Vagina (tissue), 2 donors: ENCODE data around the gene FBLN1. TPM values are rescaled to one million over a fixed set of nuclear protein-coding genes. Genes with fewer than 3 reads are reported as not detected.
A peak's percentile ranks its signal among the peaks of the same experiment; 100 is the strongest.

Source experiments
- DNase-seq, 2 donors: peaks; one replicate each; pipeline ENCODE4 v3.0.0-alpha.2; 2017; ENCODE audit errors: extremely low spot score in 2 of 2
- H3K27ac ChIP-seq: fragments of 200-600 bp; sonication (generic); one replicate; pipeline ENCODE4 v1.5.1; 2019
- H3K27me3 ChIP-seq: fragments of 200-600 bp; sonication (generic); one replicate; pipeline ENCODE4 v1.5.1; 2019
- H3K36me3 ChIP-seq, 2 donors: fragments of 200-600 bp; sonication (generic); one replicate each; pipeline ENCODE4 v1.5.1; 2017 to 2019
- H3K4me1 ChIP-seq: fragments of 200-600 bp; sonication (generic); one replicate; pipeline ENCODE4 v1.5.1; 2019
- H3K4me3 ChIP-seq, 2 donors: fragments of 200-600 bp; sonication (generic); 1 replicate in 1 of 2; 2 replicates in 1 of 2; pipeline ENCODE4 v1.5.1; 2016 to 2019
- H3K9me3 ChIP-seq: fragments of 200-600 bp; sonication (generic); one replicate; pipeline ENCODE4 v1.5.1; 2019
- POLR2A ChIP-seq, 2 donors: fragments of 450-650 bp; IDR thresholded peaks; one replicate each; pipeline ENCODE4 v1.6.1; 2017; ENCODE audit warnings: antibody characterized with exemption in 2 of 2, mild to moderate bottlenecking in 2 of 2, moderate library complexity in 2 of 2
- POLR2AphosphoS5 ChIP-seq, 2 donors: sonication (generic); formaldehyde crosslinking; IDR thresholded peaks; one replicate each; pipeline ENCODE4 v1.9.0; 2017; ENCODE audit warnings: antibody characterized with exemption in 2 of 2, mild to moderate bottlenecking in 2 of 2, low read depth in 1 of 2; ENCODE audit not compliant: insufficient read depth in 1 of 2
- intact Hi-C: fragments of 100-400 bp; cut with DNase I; formaldehyde crosslinking; loops from one replicate; pipeline ENCODE4 v1.15.1; 2023
- total RNA-seq: library from RNA; depleted of rRNA; stranded (reverse); fragments of >200 nt; gene quantifications from one replicate; pipeline ENCODE4 v1.2.3, GENCODE V29; 2016
- TF ChIP-seq, protein P1 (sequence below), 3 experiments: fragments of 450-650 bp in 2 of 3; fragments of 200-600 bp in 1 of 3; sonication (generic) in 1 of 3; IDR thresholded peaks; one replicate each; pipeline ENCODE4 v1.5.1; 2017 to 2019; ENCODE audit warnings: antibody characterized with exemption in 3 of 3, mild to moderate bottlenecking in 2 of 3, moderate library complexity in 2 of 3

FBLN1 gene
- total RNA-seq, 1 donor from 2014 or later = 1,019 TPM

DNA sequence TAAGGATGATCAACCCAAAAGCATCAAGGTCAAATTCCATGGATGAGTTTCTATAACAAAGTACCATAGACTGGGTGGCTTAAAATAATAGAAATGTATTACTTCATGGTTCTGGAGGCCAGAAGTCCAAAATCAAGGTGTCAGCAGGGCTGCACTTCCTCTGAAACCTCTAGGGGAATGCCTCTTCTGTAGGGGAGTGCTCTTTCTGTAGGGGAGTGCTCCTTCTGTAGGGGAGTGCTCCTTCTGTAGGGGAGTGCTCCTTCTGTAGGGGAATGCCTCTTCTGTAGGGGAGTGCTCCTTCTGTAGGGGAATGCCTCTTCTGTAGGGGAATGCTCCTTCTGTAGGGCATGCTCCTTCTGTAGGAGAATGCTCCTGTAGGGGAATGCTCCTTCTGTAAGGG is 65.5 kb downstream of the FBLN1 start:
- Histone ChIP-seq H3K4me1 (peaks cover 16% of the 10 kb centered on the region), H3K4me3 (no peak overlapping the region), H3K27ac (no peak overlapping the region), H3K36me3 (peaks cover 0 to 9% of the 10 kb centered on the region in 2 donors), H3K9me3 (no peaks in the 10 kb centered on the region), H3K27me3 (no peaks in the 10 kb centered on the region)
- no peak for DNase-seq
- TF ChIP-seq, protein P1, sequence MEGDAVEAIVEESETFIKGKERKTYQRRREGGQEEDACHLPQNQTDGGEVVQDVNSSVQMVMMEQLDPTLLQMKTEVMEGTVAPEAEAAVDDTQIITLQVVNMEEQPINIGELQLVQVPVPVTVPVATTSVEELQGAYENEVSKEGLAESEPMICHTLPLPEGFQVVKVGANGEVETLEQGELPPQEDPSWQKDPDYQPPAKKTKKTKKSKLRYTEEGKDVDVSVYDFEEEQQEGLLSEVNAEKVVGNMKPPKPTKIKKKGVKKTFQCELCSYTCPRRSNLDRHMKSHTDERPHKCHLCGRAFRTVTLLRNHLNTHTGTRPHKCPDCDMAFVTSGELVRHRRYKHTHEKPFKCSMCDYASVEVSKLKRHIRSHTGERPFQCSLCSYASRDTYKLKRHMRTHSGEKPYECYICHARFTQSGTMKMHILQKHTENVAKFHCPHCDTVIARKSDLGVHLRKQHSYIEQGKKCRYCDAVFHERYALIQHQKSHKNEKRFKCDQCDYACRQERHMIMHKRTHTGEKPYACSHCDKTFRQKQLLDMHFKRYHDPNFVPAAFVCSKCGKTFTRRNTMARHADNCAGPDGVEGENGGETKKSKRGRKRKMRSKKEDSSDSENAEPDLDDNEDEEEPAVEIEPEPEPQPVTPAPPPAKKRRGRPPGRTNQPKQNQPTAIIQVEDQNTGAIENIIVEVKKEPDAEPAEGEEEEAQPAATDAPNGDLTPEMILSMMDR (IDR thresholded peaks at IDR 0.05) = no peak
- intact Hi-C loops = loop anchor here (10.0 kb wide), 1 partner anchor 233 kb away; no protein-coding TSS in a partner anchor

DNA sequence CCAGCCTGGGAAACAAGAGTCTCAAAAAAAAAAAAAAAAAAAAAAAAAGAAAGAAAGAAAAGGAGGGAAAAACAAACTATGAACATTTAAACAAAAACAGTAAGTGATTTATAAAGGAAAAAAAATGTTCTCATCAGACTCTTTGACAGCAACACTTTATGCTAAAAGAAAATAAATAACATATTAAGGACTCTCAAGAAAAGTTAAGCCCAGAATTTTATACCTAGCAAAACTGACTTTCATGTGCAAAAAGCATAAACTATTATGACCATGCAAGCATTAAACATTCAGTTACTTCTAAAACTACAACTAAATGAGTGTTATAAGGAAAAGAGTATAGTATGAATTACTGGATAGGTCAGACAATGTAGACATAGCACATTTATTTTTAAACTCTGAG is 68.4 kb downstream of the FBLN1 start:
- Histone ChIP-seq H3K4me3 (no peak overlapping the region), H3K36me3 (peaks cover 0 to 5% of the 10 kb centered on the region in 2 donors), H3K27me3 (no peaks in the 10 kb centered on the region), H3K27ac (no peak overlapping the region), H3K9me3 (no peaks in the 10 kb centered on the region), H3K4me1 (peaks cover 17% of the 10 kb centered on the region)
- TF ChIP-seq, protein P1 (IDR thresholded peaks at IDR 0.05) = no peak
- no peak for TF ChIP-seq POLR2AphosphoS5 (IDR thresholded peaks at IDR 0.05; ENCODE audit: insufficient read depth in 1 of 2, low read depth in 1 of 2)
- TF ChIP-seq POLR2A (IDR thresholded peaks at IDR 0.05) = no peak
- intact Hi-C loops = loop anchor here (10.0 kb wide), 1 partner anchor 74 kb away; no protein-coding TSS in a partner anchor
- DNase-seq = no peak

DNA sequence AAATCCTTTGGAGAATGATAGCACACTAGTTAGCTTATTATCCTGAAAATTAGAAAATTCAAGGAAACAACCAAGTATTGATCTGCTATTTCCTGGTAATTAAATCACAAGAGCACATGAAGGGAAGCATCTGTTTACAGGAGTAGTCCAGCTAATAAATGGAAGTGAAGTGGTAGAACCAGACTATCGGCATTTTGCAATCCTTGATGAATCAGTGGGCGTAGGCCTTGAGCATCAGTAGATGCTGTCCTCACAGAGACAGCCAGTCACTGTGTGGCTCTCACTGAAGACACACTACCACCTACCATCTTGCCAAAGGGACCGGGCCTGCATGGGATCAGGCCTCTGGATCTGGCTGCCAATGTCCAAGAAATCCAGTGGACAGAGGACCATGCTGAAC is 69.8 kb downstream of the FBLN1 start:
- Histone ChIP-seq H3K9me3 (no peaks in the 10 kb centered on the region), H3K27ac (peak overlapping the region; percentile 58), H3K36me3 (peaks cover 0 to 19% of the 10 kb centered on the region in 2 donors), H3K4me1 (peaks cover 25% of the 10 kb centered on the region), H3K27me3 (no peaks in the 10 kb centered on the region), H3K4me3 (no peak overlapping the region)
- DNase-seq = no peak
- TF ChIP-seq POLR2A (IDR thresholded peaks at IDR 0.05) (no peak), POLR2AphosphoS5 (IDR thresholded peaks at IDR 0.05; ENCODE audit: insufficient read depth in 1 of 2, low read depth in 1 of 2) (peak in 1 of 2 donors; percentile 87)
- TF ChIP-seq, protein P1 (IDR thresholded peaks at IDR 0.05) = no peak
- intact Hi-C loops = loop anchor here (10.0 kb wide), 1 partner anchor 72 kb away; no protein-coding TSS in a partner anchor

DNA sequence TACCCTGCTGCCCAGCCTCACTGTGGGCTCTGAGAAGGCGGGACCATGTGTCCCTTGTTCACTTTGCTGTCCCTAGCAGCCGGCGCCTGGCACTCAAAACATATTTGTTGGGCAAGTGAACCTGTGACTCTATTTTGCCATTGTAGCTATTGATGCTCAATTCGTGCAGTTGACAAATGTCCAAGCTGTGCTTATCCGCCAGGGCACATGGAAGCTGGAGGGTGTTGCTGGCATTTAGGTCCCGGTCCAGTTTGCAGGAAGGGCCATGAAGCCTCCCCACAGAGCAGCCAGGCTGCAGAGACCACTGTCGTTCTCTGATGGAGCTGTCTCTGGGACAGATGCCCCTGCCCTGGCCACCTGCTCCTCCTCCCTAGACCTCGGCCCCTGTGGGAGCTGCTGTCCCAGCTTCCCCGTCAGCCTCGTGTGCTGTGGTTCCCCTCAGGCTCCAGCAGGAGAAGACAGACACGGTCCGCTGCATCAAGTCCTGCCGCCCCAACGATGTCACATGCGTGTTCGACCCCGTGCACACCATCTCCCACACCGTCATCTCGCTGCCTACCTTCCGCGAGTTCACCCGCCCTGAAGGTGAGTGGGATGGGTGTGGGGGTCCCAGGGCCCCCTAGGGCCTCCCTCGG is 71.5 kb downstream of the FBLN1 start:
- DNase-seq = no peak
- TF ChIP-seq, protein P1 (IDR thresholded peaks at IDR 0.05) = no peak
- TF ChIP-seq POLR2A (IDR thresholded peaks at IDR 0.05) (no peak), POLR2AphosphoS5 (IDR thresholded peaks at IDR 0.05; ENCODE audit: insufficient read depth in 1 of 2, low read depth in 1 of 2) (no peak)
- intact Hi-C loops = loop anchor here (10.0 kb wide), 1 partner anchor 71 kb away; no protein-coding TSS in a partner anchor
- Histone ChIP-seq H3K36me3 (peaks cover 0 to 28% of the 10 kb centered on the region in 2 donors), H3K4me3 (no peak overlapping the region), H3K27me3 (no peaks in the 10 kb centered on the region), H3K27ac (no peak overlapping the region), H3K4me1 (peaks cover 42% of the 10 kb centered on the region), H3K9me3 (no peaks in the 10 kb centered on the region)

DNA sequence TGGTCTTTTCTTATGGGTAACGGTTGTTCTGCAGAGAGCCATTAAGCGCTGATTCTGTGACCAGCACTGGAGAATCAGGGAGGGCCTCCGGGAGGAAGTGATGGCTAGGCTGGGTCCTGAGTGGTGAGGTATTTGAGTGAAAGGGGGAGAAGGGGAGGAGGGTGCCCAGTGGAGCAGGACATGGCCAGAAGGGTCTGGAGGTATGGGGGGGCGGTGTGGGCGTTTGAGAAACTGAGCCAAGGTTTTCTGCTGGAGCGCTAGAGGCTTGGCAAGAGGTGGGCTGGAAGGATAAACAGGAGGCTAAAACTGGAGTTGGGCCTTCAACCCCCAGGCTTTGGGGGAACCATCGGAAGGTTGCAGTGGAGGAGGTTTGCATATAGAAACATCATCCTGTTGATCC is 72.5 kb downstream of the FBLN1 start:
- intact Hi-C loops = loop anchor here (10.0 kb wide), 1 partner anchor 70 kb away; no protein-coding TSS in a partner anchor

More for the DNA sequence above, 72.5 kb downstream of the FBLN1 start:
- Histone ChIP-seq H3K27me3 (no peaks in the 10 kb centered on the region), H3K36me3 (peaks cover 0 to 38% of the 10 kb centered on the region in 2 donors), H3K9me3 (no peaks in the 10 kb centered on the region), H3K4me1 (peaks cover 48% of the 10 kb centered on the region), H3K27ac (peak overlapping the region; percentile 59), H3K4me3 (no peak overlapping the region)
- DNase-seq = no peak
- TF ChIP-seq POLR2AphosphoS5 (IDR thresholded peaks at IDR 0.05; ENCODE audit: insufficient read depth in 1 of 2, low read depth in 1 of 2) (no peak), POLR2A (IDR thresholded peaks at IDR 0.05) (no peak)
- TF ChIP-seq, protein P1 (IDR thresholded peaks at IDR 0.05) = no peak
